Osteocyte (in vitro differentiated cells): ENCODE results near the gene FARS2. TPM values are rescaled to one million over a fixed set of nuclear protein-coding genes. Genes with fewer than 3 reads are reported as not detected.

Source experiments
- DNase-seq: peaks from one replicate; pipeline ENCODE4 v3.0.0; 2021; ENCODE audit warnings: mixed read lengths; ENCODE audit not compliant: unreplicated experiment; ENCODE audit errors: extremely low spot score
- H3K27ac Mint-ChIP-seq: one replicate; pipeline ENCODE4 v1.8.0; 2021; ENCODE audit warnings: mild to moderate bottlenecking, mixed read lengths; ENCODE audit not compliant: unreplicated experiment
- H3K27me3 Mint-ChIP-seq: one replicate; pipeline ENCODE4 v1.8.0; 2021; ENCODE audit warnings: mixed read lengths; ENCODE audit not compliant: unreplicated experiment
- H3K36me3 Mint-ChIP-seq: one replicate; pipeline ENCODE4 v1.8.0; 2021; ENCODE audit warnings: mixed read lengths; ENCODE audit not compliant: unreplicated experiment
- H3K4me1 Mint-ChIP-seq: one replicate; pipeline ENCODE4 v1.8.0; 2021; ENCODE audit warnings: mixed read lengths; ENCODE audit not compliant: unreplicated experiment
- H3K4me3 Mint-ChIP-seq: one replicate; pipeline ENCODE4 v1.8.0; 2021; ENCODE audit warnings: mild to moderate bottlenecking, moderate library complexity, mixed read lengths; ENCODE audit not compliant: unreplicated experiment
- H3K9me3 Mint-ChIP-seq: one replicate; pipeline ENCODE4 v1.8.0; 2021; ENCODE audit warnings: mixed read lengths; ENCODE audit not compliant: unreplicated experiment
- total RNA-seq: library from RNA; stranded (reverse); gene quantifications from 2 replicates; pipeline ENCODE4 v1.2.1, GENCODE V29; 2021
- TF ChIP-seq, protein P1 (sequence below): fragments of 200-600 bp; sonication (generic); IDR thresholded peaks from 2 replicates; pipeline ENCODE4 v1.5.0; 2021; ENCODE audit warnings: antibody characterized with exemption, mild to moderate bottlenecking, moderate library complexity

Gene FARS2
- total RNA-seq, 1 donor from 2014 or later, result 17.4 TPM

DNA sequence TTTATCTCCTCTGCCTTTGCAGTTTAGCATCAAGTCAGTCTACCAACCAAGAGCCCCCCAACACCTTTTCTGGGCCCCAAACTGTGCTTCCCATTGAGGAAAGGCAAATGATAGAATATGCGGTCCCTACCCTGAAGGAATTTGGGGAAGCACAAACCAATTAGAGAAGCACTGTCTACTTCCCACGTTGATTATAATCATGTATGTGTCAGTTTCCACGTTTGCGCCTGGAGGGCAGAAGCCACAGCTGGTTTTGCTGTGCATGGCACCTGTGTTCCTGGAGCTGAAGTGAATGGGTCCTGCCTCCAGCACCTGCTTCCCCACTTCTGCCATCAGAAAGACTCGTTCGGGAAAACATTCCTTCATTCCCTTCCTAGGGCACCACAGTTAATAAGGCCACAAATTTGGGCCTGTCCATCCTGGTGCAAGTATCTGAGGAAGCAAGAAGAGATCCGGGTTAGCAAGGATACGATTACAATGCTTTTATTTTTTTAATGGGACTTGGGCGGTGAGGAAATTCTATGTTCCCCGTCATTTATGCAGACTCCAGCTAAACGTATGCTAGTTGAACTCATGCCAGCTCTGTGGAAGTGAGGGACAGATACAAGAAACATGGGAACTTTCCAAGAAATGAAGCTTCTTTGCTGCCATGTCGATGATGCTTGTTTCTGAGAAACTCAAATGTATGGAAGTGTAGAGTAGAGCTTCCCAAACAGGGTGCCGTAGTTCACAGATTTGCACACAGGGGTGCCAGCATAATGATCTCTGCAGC is 411.9 kb downstream of the FARS2 start:
- DNase-seq, result no peak
- Mint-ChIP-seq H3K27me3 (no peaks in the 10 kb centered on the region), H3K9me3 (no peaks in the 10 kb centered on the region), H3K27ac (peak overlapping the region; percentile 74), H3K4me1 (peaks cover 43% of the 10 kb centered on the region), H3K36me3 (no peaks in the 10 kb centered on the region), H3K4me3 (no peak overlapping the region)
- TF ChIP-seq, protein P1, sequence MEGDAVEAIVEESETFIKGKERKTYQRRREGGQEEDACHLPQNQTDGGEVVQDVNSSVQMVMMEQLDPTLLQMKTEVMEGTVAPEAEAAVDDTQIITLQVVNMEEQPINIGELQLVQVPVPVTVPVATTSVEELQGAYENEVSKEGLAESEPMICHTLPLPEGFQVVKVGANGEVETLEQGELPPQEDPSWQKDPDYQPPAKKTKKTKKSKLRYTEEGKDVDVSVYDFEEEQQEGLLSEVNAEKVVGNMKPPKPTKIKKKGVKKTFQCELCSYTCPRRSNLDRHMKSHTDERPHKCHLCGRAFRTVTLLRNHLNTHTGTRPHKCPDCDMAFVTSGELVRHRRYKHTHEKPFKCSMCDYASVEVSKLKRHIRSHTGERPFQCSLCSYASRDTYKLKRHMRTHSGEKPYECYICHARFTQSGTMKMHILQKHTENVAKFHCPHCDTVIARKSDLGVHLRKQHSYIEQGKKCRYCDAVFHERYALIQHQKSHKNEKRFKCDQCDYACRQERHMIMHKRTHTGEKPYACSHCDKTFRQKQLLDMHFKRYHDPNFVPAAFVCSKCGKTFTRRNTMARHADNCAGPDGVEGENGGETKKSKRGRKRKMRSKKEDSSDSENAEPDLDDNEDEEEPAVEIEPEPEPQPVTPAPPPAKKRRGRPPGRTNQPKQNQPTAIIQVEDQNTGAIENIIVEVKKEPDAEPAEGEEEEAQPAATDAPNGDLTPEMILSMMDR, result no peak

DNA sequence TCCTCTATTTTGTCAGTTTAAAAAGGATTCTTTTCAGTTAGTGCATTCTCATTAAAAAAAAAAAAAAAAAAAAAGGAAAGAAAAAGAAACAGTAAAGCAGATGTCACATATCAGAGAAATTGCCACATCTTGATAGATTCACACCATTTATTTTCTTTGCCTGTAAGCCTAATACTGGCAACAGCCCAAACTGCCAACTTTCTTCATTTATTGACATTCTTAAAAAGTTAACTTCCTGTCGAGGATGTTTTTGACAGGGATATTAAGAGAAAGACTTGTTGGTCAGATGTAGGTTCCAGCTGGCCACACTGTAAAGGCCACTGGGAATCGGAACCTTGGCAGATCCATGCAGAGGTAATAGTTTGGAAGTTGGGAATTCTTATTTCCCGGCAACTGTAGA is 412.8 kb downstream of the FARS2 start:
- Mint-ChIP-seq H3K36me3 (no peaks in the 10 kb centered on the region), H3K9me3 (no peaks in the 10 kb centered on the region), H3K4me1 (peaks cover 43% of the 10 kb centered on the region), H3K4me3 (no peak overlapping the region), H3K27me3 (no peaks in the 10 kb centered on the region), H3K27ac (peak overlapping the region; percentile 68)
- TF ChIP-seq, protein P1, result no peak
- no peak for DNase-seq

DNA sequence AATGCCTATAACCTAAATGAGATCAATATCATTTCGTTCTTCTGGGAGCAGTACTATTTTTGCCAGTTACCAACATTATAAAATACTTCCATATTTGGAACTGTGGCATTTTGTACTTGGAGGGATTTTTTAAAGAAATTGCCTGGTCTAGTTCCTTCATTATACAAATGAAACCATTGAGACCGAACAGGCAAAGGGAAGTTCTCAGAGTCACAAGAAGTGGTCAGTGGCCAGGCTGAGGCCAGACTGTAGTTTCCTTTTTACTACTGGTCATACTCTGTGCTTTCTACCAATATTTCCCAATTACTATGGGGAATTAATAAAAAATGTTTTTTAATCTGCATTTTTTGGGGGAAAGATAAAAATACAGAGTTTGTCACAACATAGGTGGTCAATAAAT is 413.4 kb downstream of the FARS2 start:
- Mint-ChIP-seq H3K4me1 (peaks cover 48% of the 10 kb centered on the region), H3K36me3 (no peaks in the 10 kb centered on the region), H3K4me3 (no peak overlapping the region), H3K27me3 (no peaks in the 10 kb centered on the region), H3K27ac (peak overlapping the region; percentile 68), H3K9me3 (no peaks in the 10 kb centered on the region)
- TF ChIP-seq, protein P1, result no peak
- DNase-seq, result no peak

DNA sequence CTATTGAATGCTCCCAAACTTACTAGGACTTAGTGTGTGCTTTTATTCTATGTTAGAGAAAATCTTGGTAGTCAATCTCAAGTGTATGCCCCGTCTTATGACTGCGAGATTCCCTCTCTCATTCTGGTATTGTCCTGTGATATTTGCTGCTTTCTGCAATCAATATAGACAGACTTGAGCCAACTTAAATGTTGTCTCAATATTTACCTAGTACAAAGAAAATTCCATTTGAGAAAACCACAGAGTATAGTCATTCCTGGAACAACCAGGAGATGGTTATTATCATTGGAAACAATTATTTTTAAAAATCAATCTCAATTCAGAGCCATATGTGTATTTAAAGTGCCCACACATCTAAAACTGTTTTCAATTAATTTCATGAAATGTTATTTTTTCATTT is 415.4 kb downstream of the FARS2 start:
- Mint-ChIP-seq H3K4me3 (no peak overlapping the region), H3K27me3 (no peaks in the 10 kb centered on the region), H3K36me3 (no peaks in the 10 kb centered on the region), H3K27ac (no peak overlapping the region), H3K4me1 (peaks cover 56% of the 10 kb centered on the region), H3K9me3 (no peaks in the 10 kb centered on the region)
- DNase-seq, result no peak
- TF ChIP-seq, protein P1, result no peak

DNA sequence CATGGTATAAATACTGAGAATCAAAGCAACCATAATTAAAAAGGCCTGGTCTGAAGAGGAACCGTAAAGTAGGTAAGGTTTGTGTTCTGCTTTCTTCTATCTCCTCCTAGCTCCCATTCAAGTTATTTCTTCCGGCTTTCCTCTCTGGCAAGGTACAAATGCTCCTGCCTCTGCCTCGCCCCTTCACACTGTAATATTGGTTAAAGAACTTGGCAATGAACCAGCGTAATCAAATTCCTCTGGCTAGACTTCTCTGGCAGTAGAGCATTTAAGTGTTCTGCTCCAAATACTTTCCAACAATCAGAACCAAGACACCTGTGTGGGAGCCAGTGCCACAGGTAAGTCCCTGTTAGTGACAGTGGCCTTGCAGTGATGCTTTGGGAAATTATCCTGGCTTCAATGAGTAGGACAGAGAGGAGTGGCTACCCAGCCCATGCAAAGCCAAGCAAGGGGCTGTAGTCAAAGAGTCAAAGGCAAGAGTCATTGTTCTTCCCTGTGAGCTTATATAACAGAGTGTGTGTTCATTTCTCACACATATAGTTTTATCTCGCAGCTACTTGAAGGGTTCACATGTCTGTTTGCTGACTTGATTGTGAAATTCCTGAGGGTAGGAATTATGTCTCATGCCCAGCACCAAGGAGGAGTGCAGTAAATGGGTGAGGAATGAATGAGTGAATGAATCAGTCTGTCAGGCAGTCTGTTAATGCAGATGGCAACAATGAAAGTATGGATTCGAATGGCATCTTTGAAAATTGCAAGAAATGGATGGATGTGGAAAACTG is 416.1 kb downstream of the FARS2 start:
- H3K27ac Mint-ChIP-seq, result no peak overlapping the region
- peaks cover 51% of the 10 kb centered on the region for H3K4me1 Mint-ChIP-seq
- H3K36me3 Mint-ChIP-seq, result no peaks in the 10 kb centered on the region
- TF ChIP-seq, protein P1, result no peak
- no peak for DNase-seq
- H3K27me3 Mint-ChIP-seq, result no peaks in the 10 kb centered on the region
- H3K9me3 Mint-ChIP-seq, result no peaks in the 10 kb centered on the region
- H3K4me3 Mint-ChIP-seq, result no peak overlapping the region
